NB4 (cell line): ENCODE results near the gene CORIN.

Source experiments
- DNase-seq: peaks from one replicate; pipeline ENCODE4 v3.0.0; 2010; ENCODE audit warnings: low read depth
- H3K4me3 ChIP-seq: one replicate; pipeline ENCODE4 v1.5.1; 2011; ENCODE audit warnings: mild to moderate bottlenecking, low read depth, low read length, moderate library complexity
- MYC ChIP-seq: IDR thresholded peaks from 2 replicates; pipeline ENCODE4 v1.6.1; 2011; ENCODE audit warnings: low read depth, low read length
- POLR2A ChIP-seq: IDR thresholded peaks from 2 replicates; pipeline ENCODE4 v1.6.1; 2011; ENCODE audit warnings: mild to moderate bottlenecking; ENCODE audit not compliant: insufficient read length; ENCODE audit errors: extremely low read depth
- TF ChIP-seq, protein P1 (sequence below): IDR thresholded peaks from 2 replicates; pipeline ENCODE4 v1.6.1; 2011; ENCODE audit warnings: low read depth, low read length
- TF ChIP-seq, protein P2 (sequence below): IDR thresholded peaks from one replicate; pipeline ENCODE4 v1.5.1; 2012; ENCODE audit warnings: low read depth, low read length

CORIN gene

DNA sequence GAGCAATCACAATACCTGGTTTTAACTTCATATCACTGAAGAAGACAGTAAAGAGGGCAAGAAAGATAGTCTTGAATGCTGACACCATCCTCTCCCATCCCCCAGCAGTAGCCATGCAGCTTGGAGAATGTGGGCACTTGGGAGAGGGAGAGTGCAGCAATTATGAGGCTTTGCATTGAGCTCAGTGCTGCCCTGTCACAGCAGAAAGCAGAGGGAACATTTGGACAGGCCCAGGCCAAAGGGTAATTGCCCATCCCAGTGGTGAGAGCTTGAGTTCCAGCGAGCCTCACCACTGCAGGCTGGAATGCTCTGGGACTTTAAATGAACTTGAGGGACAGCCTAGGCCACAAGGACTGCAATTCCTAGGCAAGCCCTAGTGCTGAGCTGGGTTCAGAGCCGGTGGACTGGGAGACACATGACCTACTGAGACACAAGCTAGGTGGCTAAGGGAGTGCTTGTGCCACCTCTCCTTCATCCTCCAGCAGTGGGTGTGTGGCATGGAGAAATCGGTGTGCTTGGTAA is 36.3 kb downstream of the CORIN start:
- H3K4me3 ChIP-seq: no peak overlapping the region
- no peak for DNase-seq
- TF ChIP-seq, protein P1, sequence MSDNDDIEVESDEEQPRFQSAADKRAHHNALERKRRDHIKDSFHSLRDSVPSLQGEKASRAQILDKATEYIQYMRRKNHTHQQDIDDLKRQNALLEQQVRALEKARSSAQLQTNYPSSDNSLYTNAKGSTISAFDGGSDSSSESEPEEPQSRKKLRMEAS: no peak
- no peak for TF ChIP-seq MYC
- TF ChIP-seq, protein P2, sequence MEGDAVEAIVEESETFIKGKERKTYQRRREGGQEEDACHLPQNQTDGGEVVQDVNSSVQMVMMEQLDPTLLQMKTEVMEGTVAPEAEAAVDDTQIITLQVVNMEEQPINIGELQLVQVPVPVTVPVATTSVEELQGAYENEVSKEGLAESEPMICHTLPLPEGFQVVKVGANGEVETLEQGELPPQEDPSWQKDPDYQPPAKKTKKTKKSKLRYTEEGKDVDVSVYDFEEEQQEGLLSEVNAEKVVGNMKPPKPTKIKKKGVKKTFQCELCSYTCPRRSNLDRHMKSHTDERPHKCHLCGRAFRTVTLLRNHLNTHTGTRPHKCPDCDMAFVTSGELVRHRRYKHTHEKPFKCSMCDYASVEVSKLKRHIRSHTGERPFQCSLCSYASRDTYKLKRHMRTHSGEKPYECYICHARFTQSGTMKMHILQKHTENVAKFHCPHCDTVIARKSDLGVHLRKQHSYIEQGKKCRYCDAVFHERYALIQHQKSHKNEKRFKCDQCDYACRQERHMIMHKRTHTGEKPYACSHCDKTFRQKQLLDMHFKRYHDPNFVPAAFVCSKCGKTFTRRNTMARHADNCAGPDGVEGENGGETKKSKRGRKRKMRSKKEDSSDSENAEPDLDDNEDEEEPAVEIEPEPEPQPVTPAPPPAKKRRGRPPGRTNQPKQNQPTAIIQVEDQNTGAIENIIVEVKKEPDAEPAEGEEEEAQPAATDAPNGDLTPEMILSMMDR: no peak
- TF ChIP-seq POLR2A: no peak

DNA sequence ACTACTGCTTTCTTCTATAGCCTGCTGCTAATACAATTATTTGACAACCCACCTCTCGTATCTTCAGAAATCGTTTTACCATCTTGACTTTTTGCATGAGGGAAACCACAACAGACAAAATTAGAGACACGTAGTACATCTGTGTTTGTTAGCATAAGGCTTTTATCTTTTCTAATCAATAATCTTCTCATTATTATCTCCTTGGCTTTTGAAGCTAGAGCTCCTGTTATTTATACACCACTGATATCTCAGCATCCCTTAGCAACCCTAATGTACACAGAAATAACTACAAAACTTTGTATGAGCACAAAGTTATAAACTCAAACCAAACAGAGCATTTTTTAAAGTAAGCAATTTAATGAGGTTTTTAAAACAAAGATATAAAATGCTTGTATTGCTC is 39.7 kb downstream of the CORIN start:
- DNase-seq: no peak

DNA sequence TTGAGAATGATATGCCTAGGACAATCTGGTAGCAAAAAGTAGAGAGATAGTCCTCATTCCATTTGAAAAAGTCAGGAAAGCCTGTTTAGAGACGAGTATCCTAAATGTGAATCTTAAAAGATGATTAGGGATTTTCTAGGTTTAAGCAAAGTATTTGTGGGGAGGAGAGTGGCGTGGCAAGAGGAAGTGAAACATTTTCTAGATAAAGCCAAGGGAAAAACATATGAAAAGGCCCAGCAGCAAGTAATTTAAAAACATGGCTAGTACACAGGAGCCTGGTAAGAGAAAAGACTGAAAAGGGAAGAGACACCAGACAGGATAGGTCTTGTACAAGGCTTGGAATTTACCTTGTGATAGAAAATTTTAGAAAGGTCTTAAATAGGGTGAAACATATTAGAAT is 45.9 kb downstream of the CORIN start:
- TF ChIP-seq, protein P2: no peak
- TF ChIP-seq, protein P1: no peak
- TF ChIP-seq MYC (no peak), POLR2A (no peak)
- DNase-seq: peak; percentile 23
- H3K4me3 ChIP-seq: no peak overlapping the region

More for the DNA sequence above, 39.7 kb downstream of the CORIN start:
- no peak overlapping the region for H3K4me3 ChIP-seq
- TF ChIP-seq, protein P1: no peak
- TF ChIP-seq, protein P2: no peak
- TF ChIP-seq POLR2A (no peak), MYC (no peak)

DNA sequence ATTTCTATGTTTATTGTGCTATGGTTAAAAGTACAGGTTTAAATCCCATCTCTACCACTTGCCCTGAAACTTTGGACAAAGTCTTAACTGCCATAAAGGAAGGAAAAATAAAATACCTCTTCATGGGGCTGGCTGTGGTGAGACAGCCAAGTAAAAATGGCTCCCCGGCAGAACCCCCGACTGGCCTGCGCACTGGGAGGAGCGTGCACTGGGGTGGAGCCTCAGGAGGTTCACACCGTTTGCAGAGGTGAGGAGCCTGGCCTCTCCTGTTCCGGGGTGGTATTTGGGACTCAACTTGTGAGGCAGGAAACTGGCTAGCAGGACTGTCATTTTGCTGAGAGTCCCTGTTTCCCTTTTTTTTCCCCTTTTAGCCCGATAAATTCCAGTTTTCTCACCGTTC is 47.8 kb downstream of the CORIN start:
- TF ChIP-seq POLR2A (no peak), MYC (no peak)
- TF ChIP-seq, protein P1: no peak
- TF ChIP-seq, protein P2: no peak
- DNase-seq: no peak
- no peak overlapping the region for H3K4me3 ChIP-seq

DNA sequence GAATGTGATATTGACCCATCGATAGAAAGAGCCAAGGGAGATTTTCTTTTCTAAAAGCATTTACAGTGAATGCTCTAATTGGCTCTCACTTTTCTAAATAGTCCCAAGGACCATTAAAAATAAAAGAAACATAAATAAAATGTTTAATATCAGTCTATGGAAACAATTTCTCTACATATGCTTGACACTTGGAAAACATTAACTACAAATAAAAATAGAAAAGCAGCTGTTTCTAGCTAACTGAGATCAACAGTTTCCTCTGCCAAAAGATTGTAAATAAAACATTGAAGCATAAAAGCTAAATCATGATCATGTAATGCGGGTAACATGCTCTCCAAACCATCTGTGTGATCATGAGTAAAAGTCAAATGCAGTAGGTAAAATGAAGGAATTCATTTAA is 49.7 kb downstream of the CORIN start:
- TF ChIP-seq, protein P2: no peak
- TF ChIP-seq MYC (no peak), POLR2A (no peak)
- TF ChIP-seq, protein P1: no peak
- DNase-seq: no peak

DNA sequence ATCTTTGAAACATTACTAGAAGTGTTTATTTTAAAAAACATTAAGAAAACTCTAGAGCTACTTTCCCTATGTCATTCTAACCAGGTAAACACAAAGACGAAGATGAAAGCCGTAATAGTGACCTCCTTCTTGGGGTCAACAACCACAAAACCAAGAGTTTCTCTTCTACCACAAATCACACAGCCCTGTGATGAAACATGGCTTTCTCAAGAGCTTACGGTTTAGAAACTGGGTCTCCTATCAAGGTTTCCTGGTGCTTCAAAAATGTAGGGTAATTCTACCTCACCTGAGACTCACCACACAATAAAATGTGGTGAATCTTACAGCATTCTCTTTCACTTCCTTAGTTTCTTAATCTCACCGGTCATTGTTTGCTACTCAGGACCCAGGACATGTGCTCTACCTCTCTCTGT is 50.9 kb downstream of the CORIN start:
- DNase-seq: peak; percentile 66
- H3K4me3 ChIP-seq: no peak overlapping the region
- TF ChIP-seq, protein P2: no peak
- TF ChIP-seq, protein P1: peak; percentile 31; the same call in 1 of the 2 replicates
- no peak for TF ChIP-seq POLR2A
- TF ChIP-seq MYC: no peak

More for the DNA sequence above, 49.7 kb downstream of the CORIN start:
- H3K4me3 ChIP-seq: no peak overlapping the region
